PC-3 (cell line): ENCODE data around the gene VPS25. TPM values are rescaled to one million over a fixed set of nuclear protein-coding genes. Genes with fewer than 3 reads are reported as not detected.

Experiments used
- ATAC-seq: fragments of 200-7000 bp; cut with Tn5 transposase; 2 replicates; pipeline ENCODE4 v1.9.1; 2020; ENCODE audit warnings: mild to moderate bottlenecking, moderate library complexity
- BruUV-seq: library from RNA; stranded (reverse); fragments of 400-500 nt; replicated peaks from 2 replicates; lab custom pipeline; 2021; lab: Mats Ljungman, UMichigan
- CTCF ChIA-PET: fragments of 300-600 bp; sonication (Branson Sonifier 250); formaldehyde crosslinking; loops from one replicate; lab custom pipeline; 2022; ENCODE audit warnings: antibody characterized with exemption; lab: Charles Lee
- POLR2A ChIA-PET: fragments of 300-600 bp; sonication (Branson Sonifier 250); formaldehyde crosslinking; loops from one replicate; lab custom pipeline; 2022; ENCODE audit warnings: antibody characterized with exemption; ENCODE audit not compliant: unreplicated experiment; lab: Charles Lee
- DNase-seq: peaks from one replicate; pipeline ENCODE4 v3.0.0-alpha.2; 2015
- H2AFZ ChIP-seq: fragments of 300-600 bp; sonication (generic); 2 replicates; pipeline ENCODE4 v1.6.0; 2016; ENCODE audit warnings: antibody characterized with exemption, low read length
- H3F3A ChIP-seq: fragments of 300-600 bp; sonication (generic); one replicate; pipeline ENCODE4 v1.6.0; 2017; ENCODE audit warnings: antibody characterized with exemption, low read length, control low read depth, mild to moderate bottlenecking; ENCODE audit not compliant: unreplicated experiment
- H3K27ac ChIP-seq: fragments of 300-600 bp; sonication (generic); 2 replicates; pipeline ENCODE4 v1.5.1; 2016; ENCODE audit warnings: mild to moderate bottlenecking, low read length
- H3K27me3 ChIP-seq: fragments of 300-600 bp; sonication (generic); 2 replicates; pipeline ENCODE4 v1.6.1; 2016; ENCODE audit warnings: low read length, mixed read lengths
- H3K36me3 ChIP-seq: fragments of 300-600 bp; sonication (generic); 2 replicates; pipeline ENCODE4 v1.6.1; 2016; ENCODE audit warnings: low read depth, mixed run types, low read length, mixed read lengths
- H3K4me1 ChIP-seq: fragments of 300-600 bp; sonication (generic); 2 replicates; pipeline ENCODE4 v1.5.1; 2016; ENCODE audit warnings: low read length; ENCODE audit not compliant: insufficient read depth
- H3K4me2 ChIP-seq: fragments of 300-600 bp; sonication (generic); 2 replicates; pipeline ENCODE4 v1.6.0; 2016; ENCODE audit warnings: low read length
- H3K4me3 ChIP-seq: fragments of 300-600 bp; sonication (generic); 2 replicates; pipeline ENCODE4 v1.5.1; 2016; ENCODE audit warnings: mild to moderate bottlenecking, low read length, mixed read lengths
- H3K79me2 ChIP-seq: fragments of 300-600 bp; sonication (generic); 2 replicates; pipeline ENCODE4 v1.6.1; 2017; ENCODE audit warnings: low read length, mixed read lengths
- H3K9ac ChIP-seq: fragments of 300-600 bp; sonication (generic); 2 replicates; pipeline ENCODE4 v1.6.0; 2016; ENCODE audit warnings: mild to moderate bottlenecking, low read length
- H3K9me2 ChIP-seq: fragments of 300-600 bp; sonication (generic); replicated peaks from 2 replicates; pipeline ENCODE4 v1.6.1; 2016; ENCODE audit warnings: mixed run types, low read length, mixed read lengths
- H3K9me3 ChIP-seq: fragments of 300-600 bp; sonication (generic); 2 replicates; pipeline ENCODE4 v1.6.1; 2016; ENCODE audit warnings: low read length, mixed read lengths
- H4K20me1 ChIP-seq: fragments of 300-600 bp; sonication (generic); 2 replicates; pipeline ENCODE4 v1.6.1; 2016; ENCODE audit warnings: low read length, mixed read lengths
- EZH2 ChIP-seq: fragments of 300-600 bp; sonication (generic); IDR thresholded peaks from one replicate; pipeline ENCODE4 v1.6.1; 2017; ENCODE audit warnings: antibody characterized with exemption, mild to moderate bottlenecking, low read length; ENCODE audit not compliant: unreplicated experiment
- EZH2phosphoT487 ChIP-seq: fragments of 300-600 bp; sonication (generic); IDR thresholded peaks from 2 replicates; pipeline ENCODE4 v1.6.1; 2018; ENCODE audit warnings: mild to moderate bottlenecking, antibody characterized with exemption, low read length, borderline replicate concordance
- intact Hi-C: fragments of 100-400 bp; cut with micrococcal nuclease; formaldehyde crosslinking; loops from 2 replicates; pipeline ENCODE4 v1.9.0; 2023
- total RNA-seq: library from RNA; depleted of rRNA; stranded (reverse); fragments of >200 nt; gene quantifications from 2 replicates; pipeline ENCODE4 v1.2.3, GENCODE V29; 2014
- TF ChIP-seq, protein P1 (sequence below): fragments of 300-600 bp; sonication (generic); conservative IDR thresholded peaks from 2 replicates; pipeline ENCODE4 v1.5.1; 2017; ENCODE audit warnings: antibody characterized with exemption, low read depth, mild to moderate bottlenecking, low read length

VPS25 gene
- total RNA-seq, 1 experiment from 2014 or later = 62.0 TPM

DNA sequence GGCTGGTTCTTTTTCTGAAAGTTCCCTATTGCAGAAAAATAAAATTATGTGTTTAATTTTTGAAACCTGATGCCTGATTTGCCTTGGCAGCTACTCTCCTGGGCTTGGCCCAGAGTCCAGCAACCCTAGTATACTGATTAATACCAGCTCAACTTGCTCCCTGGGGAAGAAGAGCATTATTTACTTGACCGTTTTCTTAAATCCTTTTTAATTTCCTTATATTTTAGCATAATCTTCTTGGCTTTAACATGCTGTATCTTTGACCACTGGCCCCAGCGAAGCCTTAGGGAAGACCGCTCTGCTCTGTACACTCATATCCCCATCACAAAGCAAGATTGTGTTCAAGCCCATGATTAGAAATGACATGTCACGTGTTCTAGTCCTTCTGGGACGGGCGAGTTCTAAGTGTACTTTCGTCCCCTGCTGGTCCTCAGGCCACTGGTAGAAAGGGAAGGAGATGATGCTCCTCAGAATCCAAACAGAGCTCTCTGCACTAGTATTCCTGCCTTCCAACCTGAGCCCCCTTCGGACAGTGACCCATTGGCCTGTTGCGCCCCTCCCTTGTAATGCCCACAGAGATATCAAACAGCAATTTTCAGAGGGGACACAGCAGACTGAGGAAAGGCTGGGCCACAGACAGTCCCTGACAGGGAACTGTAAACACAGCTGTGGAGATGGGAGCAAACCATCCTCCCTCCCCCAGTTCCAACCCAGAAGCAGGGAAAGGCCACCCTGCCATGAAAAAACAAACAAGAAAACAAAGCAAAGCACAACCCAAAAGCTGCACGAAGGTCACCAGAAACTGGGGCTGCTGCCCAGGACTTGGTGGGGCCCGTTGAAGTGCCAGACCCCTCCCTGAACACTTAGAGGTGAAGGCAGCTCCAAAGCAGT is 24.1 kb upstream of the VPS25 start:
- CTCF ChIA-PET = no interaction called here
- Histone ChIP-seq H4K20me1 (no peaks in the 10 kb centered on the region), H3K36me3 (no peaks in the 10 kb centered on the region), H3K9me2 (no peaks in the 10 kb centered on the region), H3K4me2 (no peak overlapping the region), H3K9ac (no peak overlapping the region), H3K27me3 (no peaks in the 10 kb centered on the region), H2AFZ (no peak overlapping the region), H3K9me3 (no peaks in the 10 kb centered on the region), H3K4me1 (peaks cover 7% of the 10 kb centered on the region), H3K27ac (no peak overlapping the region), H3K79me2 (no peaks in the 10 kb centered on the region), H3K4me3 (no peak overlapping the region), H3F3A (no peaks in the 10 kb centered on the region)
- no peak for ATAC-seq
- no peak for DNase-seq
- no peak for TF ChIP-seq EZH2
- TF ChIP-seq, protein P1, sequence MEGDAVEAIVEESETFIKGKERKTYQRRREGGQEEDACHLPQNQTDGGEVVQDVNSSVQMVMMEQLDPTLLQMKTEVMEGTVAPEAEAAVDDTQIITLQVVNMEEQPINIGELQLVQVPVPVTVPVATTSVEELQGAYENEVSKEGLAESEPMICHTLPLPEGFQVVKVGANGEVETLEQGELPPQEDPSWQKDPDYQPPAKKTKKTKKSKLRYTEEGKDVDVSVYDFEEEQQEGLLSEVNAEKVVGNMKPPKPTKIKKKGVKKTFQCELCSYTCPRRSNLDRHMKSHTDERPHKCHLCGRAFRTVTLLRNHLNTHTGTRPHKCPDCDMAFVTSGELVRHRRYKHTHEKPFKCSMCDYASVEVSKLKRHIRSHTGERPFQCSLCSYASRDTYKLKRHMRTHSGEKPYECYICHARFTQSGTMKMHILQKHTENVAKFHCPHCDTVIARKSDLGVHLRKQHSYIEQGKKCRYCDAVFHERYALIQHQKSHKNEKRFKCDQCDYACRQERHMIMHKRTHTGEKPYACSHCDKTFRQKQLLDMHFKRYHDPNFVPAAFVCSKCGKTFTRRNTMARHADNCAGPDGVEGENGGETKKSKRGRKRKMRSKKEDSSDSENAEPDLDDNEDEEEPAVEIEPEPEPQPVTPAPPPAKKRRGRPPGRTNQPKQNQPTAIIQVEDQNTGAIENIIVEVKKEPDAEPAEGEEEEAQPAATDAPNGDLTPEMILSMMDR = no peak
- no peak for TF ChIP-seq EZH2phosphoT487
- BruUV-seq = no TSS peak
- POLR2A ChIA-PET = no interaction called here
- intact Hi-C loops = no loop called here

DNA sequence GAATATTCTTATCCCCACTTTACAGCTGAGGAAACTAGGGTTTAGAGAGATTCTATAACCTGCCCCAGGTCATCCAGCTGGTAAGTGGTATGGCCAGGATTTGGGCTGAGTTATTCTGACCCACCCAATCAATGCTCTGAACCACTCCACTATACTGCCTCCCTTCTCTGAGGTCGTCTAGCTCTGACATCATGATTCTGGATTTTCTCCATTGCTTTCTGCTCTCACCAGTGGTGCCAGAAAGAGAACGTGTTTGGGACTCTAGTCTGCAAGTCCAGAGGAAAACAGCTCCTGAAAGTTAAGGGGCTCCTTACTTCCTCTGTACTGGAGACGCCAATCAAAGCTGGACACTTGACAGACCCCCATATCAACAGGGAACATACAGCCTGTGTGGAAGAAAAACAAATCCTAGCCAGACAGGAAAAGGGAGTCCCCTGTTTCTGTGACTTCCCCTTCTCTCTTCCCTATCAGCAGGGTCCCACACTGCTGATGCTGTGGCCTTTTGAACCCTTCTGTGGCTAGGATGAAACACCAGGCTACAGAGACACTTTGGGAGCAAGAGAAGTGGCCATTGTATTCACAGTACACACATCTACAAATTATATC is 22.4 kb upstream of the VPS25 start:
- H3F3A ChIP-seq = no peaks in the 10 kb centered on the region
- CTCF ChIA-PET = no interaction called here
- H4K20me1 ChIP-seq = no peaks in the 10 kb centered on the region
- H3K4me3 ChIP-seq = no peak overlapping the region
- no peaks in the 10 kb centered on the region for H3K79me2 ChIP-seq
- no TSS peak for BruUV-seq
- DNase-seq (no peak), ATAC-seq (no peak)
- H3K4me2 ChIP-seq = no peak overlapping the region
- no peaks in the 10 kb centered on the region for H3K36me3 ChIP-seq
- no peak overlapping the region for H3K9ac ChIP-seq
- no peak overlapping the region for H3K27ac ChIP-seq
- H3K9me2 ChIP-seq = no peaks in the 10 kb centered on the region
- no peak for TF ChIP-seq EZH2phosphoT487
- no peak for TF ChIP-seq EZH2
- TF ChIP-seq, protein P1 = no peak
- no peak overlapping the region for H2AFZ ChIP-seq
- H3K4me1 ChIP-seq = peaks cover 14% of the 10 kb centered on the region
- POLR2A ChIA-PET = no interaction called here
- intact Hi-C loops = no loop called here
- no peaks in the 10 kb centered on the region for H3K27me3 ChIP-seq
- no peaks in the 10 kb centered on the region for H3K9me3 ChIP-seq

DNA sequence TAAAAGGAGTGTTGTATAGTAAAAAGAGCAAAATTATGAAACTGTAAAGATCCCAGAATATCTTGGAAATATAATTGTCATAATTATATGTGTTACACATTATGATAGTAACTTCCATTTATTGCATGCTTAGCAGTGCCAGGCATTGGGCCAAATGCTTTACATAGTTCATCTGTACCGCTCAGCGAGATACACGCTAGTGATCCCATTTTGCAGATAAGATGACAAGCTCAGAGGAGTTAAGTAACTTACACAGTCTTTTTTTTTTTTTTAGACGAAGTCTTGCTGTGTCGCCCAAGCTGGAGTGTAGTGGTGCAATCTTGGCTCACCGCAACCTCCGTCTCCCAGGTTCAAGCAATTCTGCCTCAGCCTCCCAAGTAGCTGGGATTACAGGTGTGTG is 21.6 kb upstream of the VPS25 start:
- H3K4me2 ChIP-seq = no peak overlapping the region
- H3K27me3 ChIP-seq = no peaks in the 10 kb centered on the region
- intact Hi-C loops = no loop called here
- TF ChIP-seq, protein P1 = no peak
- TF ChIP-seq EZH2 (no peak), EZH2phosphoT487 (no peak)
- no peak overlapping the region for H3K9ac ChIP-seq
- no peaks in the 10 kb centered on the region for H3K36me3 ChIP-seq
- CTCF ChIA-PET = no interaction called here
- peaks cover 14% of the 10 kb centered on the region for H3K4me1 ChIP-seq
- POLR2A ChIA-PET = no interaction called here
- H3K27ac ChIP-seq = no peak overlapping the region
- H3K9me3 ChIP-seq = no peaks in the 10 kb centered on the region
- H3K9me2 ChIP-seq = no peaks in the 10 kb centered on the region
- H3K79me2 ChIP-seq = no peaks in the 10 kb centered on the region
- DNase-seq (no peak), ATAC-seq (no peak)
- H2AFZ ChIP-seq = no peak overlapping the region
- no peaks in the 10 kb centered on the region for H3F3A ChIP-seq
- no TSS peak for BruUV-seq
- no peak overlapping the region for H3K4me3 ChIP-seq
- H4K20me1 ChIP-seq = no peaks in the 10 kb centered on the region
